HepG2 (cell line): ENCODE results near the gene THOP1. TPM values are rescaled to one million over a fixed set of nuclear protein-coding genes. Genes with fewer than 3 reads are reported as not detected.

Source experiments
- EEA1 ChIP-seq: sonication (generic); formaldehyde crosslinking; IDR thresholded peaks from 2 replicates; pipeline ENCODE4 v1.5.1; 2020; ENCODE audit warnings: mild to moderate bottlenecking, missing genetic modification reagents, borderline replicate concordance
- FOXJ3 ChIP-seq: sonication (generic); formaldehyde crosslinking; IDR thresholded peaks from 2 replicates; pipeline ENCODE4 v1.4.0; 2020; ENCODE audit warnings: missing genetic modification reagents, mild to moderate bottlenecking, borderline replicate concordance
- FOXK2 ChIP-seq: fragments of 450-650 bp; IDR thresholded peaks from 2 replicates; pipeline ENCODE4 v1.6.1; 2016
- GATAD2A ChIP-seq: IDR thresholded peaks from 2 replicates; pipeline ENCODE4 v1.6.1; 2016
- HNF4G ChIP-seq, 2 experiments: sonication (generic) in 1 of 2; formaldehyde crosslinking in 1 of 2; IDR thresholded peaks; 2 replicates each; pipeline versions ENCODE4 v1.4.0 to v1.6.1; 2011 to 2020; ENCODE audit warnings: borderline replicate concordance in 2 of 2, low read depth in 2 of 2, mild to moderate bottlenecking in 2 of 2, low read length in 1 of 2, missing genetic modification reagents in 1 of 2, moderate library complexity in 1 of 2
- ISX ChIP-seq: sonication (generic); formaldehyde crosslinking; conservative IDR thresholded peaks from 2 replicates; pipeline ENCODE4 v1.5.0; 2020; ENCODE audit warnings: missing genetic modification reagents
- MTF2 ChIP-seq: sonication (generic); formaldehyde crosslinking; IDR thresholded peaks from 2 replicates; pipeline ENCODE4 v1.5.0; 2020; ENCODE audit warnings: missing genetic modification reagents, borderline replicate concordance
- NKX3-1 ChIP-seq: sonication (generic); formaldehyde crosslinking; IDR thresholded peaks from 2 replicates; pipeline ENCODE4 v1.5.0; 2020; ENCODE audit warnings: missing genetic modification reagents
- POGK ChIP-seq: sonication (generic); formaldehyde crosslinking; conservative IDR thresholded peaks from 2 replicates; pipeline ENCODE4 v1.8.0; 2022; ENCODE audit warnings: mild to moderate bottlenecking, moderate library complexity, missing genetic modification reagents
- RBM22 ChIP-seq: fragments of 200-400 bp; formaldehyde crosslinking; optimal IDR thresholded peaks from 2 replicates; pipeline ENCODE3; 2017; ENCODE audit warnings: mild to moderate bottlenecking, low read length, moderate library complexity
- SMARCE1 ChIP-seq: fragments of 450-650 bp; IDR thresholded peaks from 2 replicates; pipeline ENCODE4 v1.6.1; 2017; ENCODE audit warnings: borderline replicate concordance
- SNAPC5 ChIP-seq: sonication (generic); formaldehyde crosslinking; IDR thresholded peaks from 2 replicates; pipeline ENCODE4 v1.8.1; 2023; ENCODE audit warnings: mild to moderate bottlenecking, missing genetic modification reagents, borderline replicate concordance
- TEAD2 ChIP-seq: sonication (generic); formaldehyde crosslinking; IDR thresholded peaks from 2 replicates; pipeline ENCODE4 v1.9.0; 2021; ENCODE audit warnings: missing genetic modification reagents
- ZBTB37 ChIP-seq: sonication (generic); formaldehyde crosslinking; IDR thresholded peaks from 2 replicates; pipeline ENCODE4 v1.4.0; 2020; ENCODE audit warnings: mild to moderate bottlenecking, missing genetic modification reagents
- ZBTB4 ChIP-seq: sonication (generic); formaldehyde crosslinking; IDR thresholded peaks from 2 replicates; pipeline ENCODE4 v1.4.0; 2020; ENCODE audit warnings: missing genetic modification reagents, mild to moderate bottlenecking, borderline replicate concordance
- ZNF207 ChIP-seq: fragments of 450-650 bp; IDR thresholded peaks from 2 replicates; pipeline ENCODE4 v1.6.1; 2016; ENCODE audit warnings: antibody characterized with exemption, borderline replicate concordance
- ZNF274 ChIP-seq: sonication (generic); formaldehyde crosslinking; IDR thresholded peaks from 2 replicates; pipeline ENCODE4 v1.5.1; 2020; ENCODE audit warnings: mild to moderate bottlenecking, missing genetic modification reagents
- ZNF296 ChIP-seq: sonication (generic); formaldehyde crosslinking; conservative IDR thresholded peaks from 2 replicates; pipeline ENCODE4 v1.5.0; 2020; ENCODE audit warnings: mild to moderate bottlenecking, missing genetic modification reagents
- ZNF33B ChIP-seq: sonication (generic); formaldehyde crosslinking; IDR thresholded peaks from 2 replicates; pipeline ENCODE4 v1.5.1; 2020; ENCODE audit warnings: mild to moderate bottlenecking, missing genetic modification reagents
- ZNF496 ChIP-seq: sonication (generic); formaldehyde crosslinking; IDR thresholded peaks from 2 replicates; pipeline ENCODE4 v1.8.1; 2023; ENCODE audit warnings: mild to moderate bottlenecking, moderate library complexity, missing genetic modification reagents; ENCODE audit not compliant: insufficient replicate concordance
- ZNF510 ChIP-seq: sonication (generic); formaldehyde crosslinking; IDR thresholded peaks from 2 replicates; pipeline ENCODE4 v1.4.0; 2020; ENCODE audit warnings: low read depth, mild to moderate bottlenecking, missing genetic modification reagents
- ZNF547 ChIP-seq: sonication (generic); formaldehyde crosslinking; IDR thresholded peaks from 2 replicates; pipeline ENCODE4 v1.5.1; 2020; ENCODE audit warnings: mild to moderate bottlenecking, missing genetic modification reagents
- polyA plus RNA-seq, 8 experiments: library from polyadenylated mRNA; depleted of rRNA in 3 of 8; stranded (reverse) in 7 of 8; unstranded in 1 of 8; fragments of >200 nt; fragmentation: Illumina TruSeq in 4 of 8; extraction: Trizol in 4 of 8; gene quantifications; 2 replicates each; pipeline versions ENCODE4 v1.2.1 to v1.2.3, GENCODE V29; 2011 to 2016; ENCODE audit warnings: low read depth in 4 of 8, missing spikeins in 1 of 8, mixed read lengths in 1 of 8; ENCODE audit not compliant: insufficient read depth in 1 of 8
- total RNA-seq, 5 experiments: library from RNA; depleted of rRNA; stranded (reverse); fragments of >200 nt; fragmentation: Illumina TruSeq; extraction: Trizol; gene quantifications; 2 replicates each; pipeline ENCODE4 v1.2.3, GENCODE V29; 2016; ENCODE audit warnings: low read depth in 1 of 5

The THOP1 gene
- total and polyA plus RNA-seq, 2 of the 13 experiments (the other 11 are each of a cell fraction or from before 2014, with no cell fraction given): 74.4 to 116 TPM

GRCh38 chr19:2782936-2783780 lies 2.1 kb upstream of the THOP1 start, which contains the start of gene SGTA (continued):
- peak; percentile 56; the same call in 1 of the 2 replicates for TF ChIP-seq ZNF33B (CRISPR knock-in tag)
- TF ChIP-seq ZBTB37: 0 out of 2 replicates have a peak, but pooled peaks have one; percentile 12
- no peak; the same call in 1 of the 2 replicates for TF ChIP-seq HNF4G (IDR thresholded peaks at IDR 0.05; ENCODE audit: borderline replicate concordance, low read depth, low read length)
- TF ChIP-seq HNF4G (CRISPR knock-in tag; IDR thresholded peaks at IDR 0.05; ENCODE audit: borderline replicate concordance, low read depth): 0 out of 2 replicates have a peak, but pooled peaks have one; percentile 56
- no peak for TF ChIP-seq ZNF496 (CRISPR knock-in tag)
- TF ChIP-seq ZNF207: no peak
- TF ChIP-seq ZNF547 (CRISPR knock-in tag): peak; percentile 80
- peak; percentile 73 for TF ChIP-seq FOXJ3 (CRISPR knock-in tag)
- peak; percentile 92; the same call in 1 of the 2 replicates for TF ChIP-seq EEA1 (CRISPR knock-in tag)
- peak; percentile 97 for TF ChIP-seq RBM22
- TF ChIP-seq ISX: peak; percentile 91; the same call in 1 of the 2 replicates
- TF ChIP-seq NKX3-1 (CRISPR knock-in tag): peak; percentile 98
- TF ChIP-seq ZBTB4 (CRISPR knock-in tag): peak; percentile 67; the same call in 1 of the 2 replicates
- TF ChIP-seq ZNF274: peak; percentile 93
- peak; percentile 80; the same call in 1 of the 2 replicates for TF ChIP-seq ZNF510 (CRISPR knock-in tag)
- TF ChIP-seq FOXK2: peak; percentile 74
- TF ChIP-seq POGK (CRISPR knock-in tag): peak; percentile 89
- TF ChIP-seq SMARCE1: no peak
- peak; percentile 83 for TF ChIP-seq GATAD2A (CRISPR knock-in tag)
- TF ChIP-seq ZNF296 (CRISPR knock-in tag): 0 out of 2 replicates have a peak, but pooled peaks have one; percentile 9
- no peak for TF ChIP-seq MTF2 (CRISPR knock-in tag)
- peak; percentile 74; the same call in 1 of the 2 replicates for TF ChIP-seq SNAPC5 (CRISPR knock-in tag)
- TF ChIP-seq TEAD2 (CRISPR knock-in tag): peak; percentile 89; the same call in 1 of the 2 replicates
